ENCODE results near the gene SPRYD7.
"Not testable (repeated sequence)": the region's sequence is repeated elsewhere in the genome, so short reads cannot be mapped to it uniquely, and the experiment has no call there.

Gene SPRYD7, protein sequence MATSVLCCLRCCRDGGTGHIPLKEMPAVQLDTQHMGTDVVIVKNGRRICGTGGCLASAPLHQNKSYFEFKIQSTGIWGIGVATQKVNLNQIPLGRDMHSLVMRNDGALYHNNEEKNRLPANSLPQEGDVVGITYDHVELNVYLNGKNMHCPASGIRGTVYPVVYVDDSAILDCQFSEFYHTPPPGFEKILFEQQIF

DNA sequence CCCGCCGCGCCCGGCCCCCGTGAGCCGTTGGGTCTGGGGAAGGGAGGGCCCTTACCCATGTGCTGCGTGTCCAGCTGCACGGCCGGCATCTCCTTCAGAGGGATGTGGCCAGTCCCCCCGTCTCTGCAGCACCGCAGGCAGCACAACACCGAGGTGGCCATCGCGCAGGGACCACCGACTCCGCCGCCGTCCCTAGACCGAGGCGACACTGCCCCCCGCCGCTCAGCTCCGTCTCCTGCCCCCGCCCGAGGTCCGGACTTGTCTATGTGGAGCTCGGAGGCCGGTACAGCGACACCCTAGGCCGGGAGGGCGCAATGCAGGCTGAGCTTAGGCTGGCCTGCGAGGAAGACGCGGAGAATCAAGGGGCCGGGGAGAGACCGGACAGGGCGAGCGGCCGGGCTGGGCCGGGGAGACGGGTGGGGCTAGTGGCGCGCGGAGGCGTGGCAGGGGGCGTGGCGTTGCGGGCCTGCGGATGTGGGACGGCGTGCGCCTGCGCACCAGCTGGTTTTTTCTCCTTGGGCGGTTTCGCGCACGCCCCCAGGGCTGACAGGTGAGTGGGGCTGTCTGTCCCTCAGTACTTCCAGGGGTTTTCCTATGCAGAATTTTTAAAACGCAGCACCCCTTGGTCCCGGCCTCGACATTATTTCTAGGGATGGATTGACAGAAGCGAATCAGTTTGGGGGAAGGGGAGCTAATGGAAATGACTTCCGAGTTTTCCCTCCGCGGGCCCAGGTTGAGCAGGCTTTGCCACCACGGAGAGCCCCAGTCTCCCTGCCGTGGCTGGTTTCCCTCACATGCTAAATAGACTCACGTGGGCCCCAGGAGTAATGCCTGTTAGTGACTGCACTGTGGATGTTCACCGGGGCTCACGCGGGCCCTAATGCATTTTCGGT lies at the start of gene SPRYD7:
SPRYD7 (minus strand) TSS at position 266 of the 893 bp plus-strand sequence; CDS start at position 161, 105 bp downstream.
- peak; percentile 94 for DNase-seq

DNA sequence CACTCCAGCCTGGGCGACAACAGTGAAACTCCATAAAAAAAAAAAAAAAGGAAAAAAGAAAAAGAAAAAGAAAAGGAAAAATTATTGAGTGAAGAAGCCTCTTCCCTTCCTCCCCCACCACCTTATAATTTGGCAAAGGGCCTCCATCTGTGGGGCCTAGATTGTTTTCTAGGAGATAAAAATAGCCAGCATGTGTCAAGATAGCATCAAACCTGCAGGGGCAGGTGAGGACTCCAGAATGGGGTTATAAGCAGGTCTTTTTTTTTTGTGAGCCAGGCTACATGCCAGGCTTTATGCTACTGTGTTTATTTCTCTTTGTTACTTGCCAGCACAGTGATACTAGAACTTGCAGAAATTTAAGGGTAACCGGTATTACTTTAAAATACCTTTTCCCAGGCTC lies 49.0 kb upstream of the SPRYD7 start:
- no peak for DNase-seq

DNA sequence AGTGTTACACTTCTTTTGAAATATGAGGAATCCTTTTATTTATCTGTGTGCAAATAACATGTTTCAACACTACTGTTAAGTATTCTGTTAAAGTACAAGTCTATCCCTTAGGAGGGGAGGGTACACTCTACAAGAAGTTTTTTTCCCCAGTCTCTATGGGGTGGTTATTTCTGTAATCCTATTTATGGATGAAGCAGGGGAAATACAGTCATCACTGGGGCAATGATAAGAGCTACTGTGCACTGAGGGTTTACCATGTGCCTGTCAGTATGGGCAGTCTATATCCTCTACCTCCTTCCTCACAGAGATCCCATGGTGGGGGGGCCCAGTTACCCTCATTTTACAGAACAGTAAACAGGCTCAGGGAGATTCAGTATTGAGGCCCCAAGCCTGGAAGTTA lies 44.1 kb upstream of the SPRYD7 start:
- no peak for DNase-seq

DNA sequence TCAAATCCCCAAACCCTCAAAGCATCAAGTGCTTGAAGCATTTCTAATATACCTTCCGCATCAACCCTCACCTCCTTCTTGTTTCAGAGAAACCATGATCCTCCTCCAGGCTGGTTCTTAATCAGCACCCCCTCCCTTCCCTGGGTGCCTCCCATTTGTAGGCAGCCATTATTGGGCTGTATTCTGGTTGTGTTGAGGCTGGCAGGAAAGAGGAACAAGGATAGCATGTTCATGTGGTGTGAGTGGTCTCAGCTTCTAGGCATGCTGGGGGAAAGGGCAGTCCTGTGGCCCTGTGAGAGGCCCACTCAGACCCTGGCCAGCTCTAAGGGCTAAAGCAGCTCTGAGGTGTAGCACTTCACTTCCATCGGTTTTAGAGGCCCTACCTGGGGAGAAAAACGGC lies 41.9 kb upstream of the SPRYD7 start:
- DNase-seq = no peak

DNA sequence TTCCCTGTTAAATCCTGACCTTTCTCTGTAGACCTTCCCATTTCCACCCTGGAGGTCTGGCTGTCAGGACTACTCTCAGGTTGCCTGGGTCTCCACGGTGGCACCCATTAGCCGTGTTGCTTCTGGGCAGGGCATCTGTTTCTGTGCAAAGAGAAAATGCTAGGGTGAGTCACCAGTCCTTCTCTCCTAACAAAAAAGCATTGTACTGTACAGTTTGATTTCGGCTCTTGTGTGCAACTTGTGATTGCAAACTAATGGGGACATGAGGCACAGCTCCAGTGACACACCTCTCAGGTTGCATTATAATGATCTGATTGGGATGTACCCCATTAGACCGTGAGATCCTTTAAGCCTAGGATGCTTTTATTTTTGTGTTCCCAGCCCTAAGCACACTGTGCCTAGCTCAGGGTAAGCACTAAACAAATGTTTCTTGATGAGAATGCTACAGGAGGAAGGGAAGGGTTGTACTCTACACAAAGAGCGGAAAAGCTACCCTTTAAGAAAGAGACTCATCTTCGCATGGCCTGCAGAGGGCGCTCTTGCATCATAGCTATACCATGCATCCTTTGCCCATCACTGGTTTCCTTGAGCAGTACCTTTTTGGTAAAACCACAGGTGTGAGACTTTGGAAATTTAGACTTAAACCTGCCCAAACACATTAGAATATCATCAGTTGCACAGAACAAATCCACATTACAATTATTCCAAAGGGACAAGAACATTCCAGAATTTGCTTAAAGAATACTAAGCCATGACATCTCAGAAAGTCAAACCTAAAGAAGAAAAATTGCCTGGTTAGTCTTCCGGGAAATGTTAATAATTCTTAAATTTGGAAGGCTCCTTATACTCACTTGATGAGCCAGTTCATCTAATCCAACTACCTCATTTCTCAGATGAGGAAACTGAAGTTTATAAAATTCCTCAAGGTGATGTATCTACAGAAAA lies 40.4 kb upstream of the SPRYD7 start:
- DNase-seq = peak; percentile 78

DNA sequence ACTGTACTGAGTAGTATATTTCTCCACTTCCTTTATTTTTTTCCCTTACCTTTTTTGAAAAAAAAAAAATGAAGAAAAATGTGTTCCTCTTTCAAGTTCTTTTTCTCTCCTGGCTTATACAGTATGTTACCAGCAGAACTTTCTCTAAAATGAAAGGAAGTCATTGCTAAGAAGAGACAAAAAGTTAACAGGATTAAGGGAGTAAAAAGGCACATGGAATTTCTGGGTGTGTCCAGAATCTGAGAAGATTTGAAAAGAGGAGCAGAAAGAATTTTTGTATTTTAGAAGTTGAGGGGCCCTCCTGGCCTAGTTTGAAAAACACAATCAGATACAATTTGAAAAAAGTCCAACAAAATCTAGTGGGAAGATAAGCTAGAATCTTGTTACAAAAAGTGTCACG lies 39.7 kb upstream of the SPRYD7 start:
- no peak for DNase-seq

DNA sequence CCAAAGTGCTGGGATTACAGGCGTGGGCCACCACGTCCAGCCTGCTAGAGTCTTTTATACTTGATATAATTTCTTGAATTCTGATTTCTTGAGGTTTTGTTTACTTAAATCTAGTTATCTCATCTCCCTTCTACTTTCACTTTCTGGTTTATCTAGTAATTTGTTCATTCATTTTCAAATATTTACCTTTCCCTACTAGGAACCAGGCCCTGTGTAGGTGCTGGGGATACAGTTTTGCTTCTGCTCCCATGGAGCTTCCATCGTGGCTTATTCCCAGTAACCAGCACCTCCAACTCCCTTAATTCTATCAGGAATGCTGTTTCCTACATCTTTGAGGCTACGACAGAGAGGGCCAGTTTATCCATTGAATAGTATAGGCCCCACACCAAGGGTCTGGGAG lies 36.6 kb upstream of the SPRYD7 start:
- no peak for DNase-seq

DNA sequence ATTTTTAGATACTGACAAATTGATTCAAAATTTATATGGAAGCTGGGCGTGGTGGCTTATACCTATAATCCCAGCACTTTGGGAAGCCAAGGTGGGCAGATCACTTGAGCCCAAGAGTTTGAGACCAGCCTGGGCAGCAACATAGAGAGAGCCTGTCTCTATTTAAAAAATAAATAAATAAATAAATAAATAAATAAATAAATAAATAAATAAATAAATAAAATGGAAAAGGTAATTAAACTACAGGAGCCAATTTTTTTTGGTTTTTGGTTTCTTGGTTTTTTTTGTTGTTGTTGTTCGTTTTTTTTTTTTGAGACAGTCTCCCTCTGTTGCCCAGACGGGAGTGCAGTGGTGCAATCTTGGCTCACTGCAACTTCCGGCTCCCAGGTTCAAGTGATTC lies 31.3 kb upstream of the SPRYD7 start:
- DNase-seq = no peak

DNA sequence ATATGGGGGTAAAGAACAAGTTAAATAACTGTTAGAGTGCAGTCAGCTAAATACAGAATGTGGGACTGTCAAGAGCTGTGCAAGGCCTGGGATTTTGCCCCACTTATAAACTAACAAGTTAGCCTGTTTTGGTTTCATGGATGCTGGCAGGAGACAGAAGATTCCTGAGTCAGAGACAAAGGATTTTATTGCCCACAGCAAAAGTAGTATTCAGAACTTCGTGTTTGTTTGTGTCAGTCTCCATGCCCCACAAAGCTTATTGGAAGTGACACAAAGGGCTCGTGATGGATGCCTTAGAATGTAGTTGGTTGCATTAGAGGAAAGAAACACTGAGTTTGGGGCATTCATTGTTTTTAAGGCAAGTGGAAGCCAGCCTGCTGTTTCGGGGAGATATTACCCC lies 22.2 kb upstream of the SPRYD7 start:
- DNase-seq = no peak

DNA sequence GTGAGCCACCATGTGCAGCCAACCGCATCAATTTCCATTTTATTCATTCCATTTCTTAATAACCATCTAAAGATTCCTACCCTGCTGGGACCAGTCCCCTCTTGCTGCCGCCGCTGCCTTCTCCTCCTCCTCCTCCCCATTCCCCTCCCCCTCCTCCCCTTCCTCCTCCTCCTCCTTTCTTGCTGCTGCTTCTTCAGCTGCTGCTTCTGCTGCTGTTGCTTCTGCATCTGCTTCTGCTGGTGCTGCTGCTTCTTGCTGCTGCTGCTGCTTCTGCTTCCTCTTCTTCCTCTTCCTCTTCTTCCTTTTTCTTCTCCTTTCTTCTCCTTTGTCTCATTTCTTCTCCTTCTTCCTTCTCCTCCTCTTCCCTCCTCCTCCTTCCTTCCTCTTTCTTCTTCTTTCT lies 20.0 kb upstream of the SPRYD7 start:
- DNase-seq = no peak

DNA sequence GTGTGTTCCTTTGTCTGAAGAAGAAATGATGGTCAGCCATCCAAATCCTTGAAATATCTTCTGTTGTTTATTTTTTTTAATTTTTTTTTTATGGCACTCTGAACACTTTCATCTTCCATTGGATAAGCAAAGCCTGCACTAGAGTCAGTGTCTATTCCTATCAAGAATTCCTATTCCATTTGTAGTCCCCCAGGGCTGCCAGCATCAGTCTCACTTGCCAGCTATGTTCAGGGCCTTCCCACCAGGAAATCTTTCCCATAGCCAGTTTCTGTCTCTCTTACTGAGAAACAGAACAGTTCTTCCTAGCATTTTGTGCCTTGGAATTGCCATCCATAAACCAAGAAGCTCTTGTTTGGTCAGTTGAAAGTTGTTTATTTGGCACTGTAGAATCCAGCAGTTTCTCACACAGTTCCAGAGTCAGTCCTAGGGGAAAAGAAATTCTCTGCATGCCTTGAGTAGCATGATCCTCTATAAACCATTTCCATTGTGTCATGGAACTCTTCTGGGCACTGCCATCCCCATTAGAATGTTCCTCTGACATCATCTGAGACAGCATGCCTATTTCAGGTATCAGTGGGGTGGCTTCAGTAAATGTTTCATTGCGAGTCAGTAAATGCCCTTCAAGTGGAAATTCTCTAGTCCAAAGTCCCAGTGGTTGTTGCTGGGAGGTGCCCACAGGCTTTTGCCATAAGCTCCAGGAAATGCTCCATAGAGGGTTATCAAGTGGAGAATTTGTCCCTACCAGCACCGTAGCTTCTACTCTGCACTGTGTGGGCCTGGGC lies 18.7 kb upstream of the SPRYD7 start:
- no peak for DNase-seq

DNA sequence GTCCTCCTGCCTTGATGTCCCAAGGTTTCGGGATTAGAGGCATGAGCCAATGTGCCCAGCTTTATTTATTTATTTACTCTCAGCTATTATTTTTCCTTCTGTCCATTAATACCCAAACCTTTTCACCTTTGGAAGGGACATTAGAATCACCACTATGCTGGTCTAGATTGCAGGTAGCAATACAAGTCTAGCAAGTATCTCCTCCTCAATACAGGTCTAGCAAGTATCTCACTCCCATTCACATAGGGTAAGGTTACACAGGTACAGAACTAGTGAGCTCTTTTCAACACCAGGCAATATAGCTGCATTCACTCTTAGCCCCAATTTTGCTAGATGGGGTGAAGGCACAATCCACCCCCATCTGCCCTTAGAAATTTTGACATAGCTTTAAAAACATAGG lies 17.4 kb upstream of the SPRYD7 start:
- no peak for DNase-seq

DNA sequence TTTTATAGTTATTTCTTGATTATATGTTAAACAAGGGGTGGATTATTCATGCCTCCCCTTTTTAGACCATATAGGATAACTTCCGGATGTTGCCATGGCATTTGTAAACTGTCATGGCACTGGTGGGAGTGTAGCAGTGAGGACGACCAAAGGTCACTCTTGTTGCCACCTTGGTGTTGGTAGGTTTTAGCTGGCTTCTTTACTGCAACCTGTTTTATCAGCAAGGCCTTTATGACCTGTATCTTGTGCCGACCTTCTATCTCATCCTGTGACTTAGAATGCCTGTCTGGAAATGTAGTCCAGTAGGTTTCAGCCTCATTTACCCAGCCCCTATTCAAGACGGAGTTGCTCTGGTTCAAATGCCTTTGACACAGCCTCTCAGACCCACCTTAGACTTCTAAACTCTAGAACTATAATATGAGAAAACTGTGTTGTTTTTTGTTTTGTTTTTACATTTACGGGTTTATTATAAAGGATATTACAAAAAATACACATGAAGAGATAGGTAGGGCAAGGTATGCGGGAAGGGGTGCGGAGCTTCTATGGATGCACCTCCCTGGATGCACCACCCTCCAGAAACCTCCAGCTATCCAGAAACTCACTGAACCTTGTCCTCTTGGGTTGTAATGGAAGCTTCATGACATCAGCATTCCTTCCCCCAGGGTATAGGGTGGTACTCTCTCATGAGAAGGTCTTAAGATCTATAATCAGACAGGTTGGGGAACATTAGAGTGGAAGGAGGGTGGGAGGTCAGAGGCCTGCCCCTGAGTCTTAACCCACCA lies 15.8 kb upstream of the SPRYD7 start:
- DNase-seq = no peak

DNA sequence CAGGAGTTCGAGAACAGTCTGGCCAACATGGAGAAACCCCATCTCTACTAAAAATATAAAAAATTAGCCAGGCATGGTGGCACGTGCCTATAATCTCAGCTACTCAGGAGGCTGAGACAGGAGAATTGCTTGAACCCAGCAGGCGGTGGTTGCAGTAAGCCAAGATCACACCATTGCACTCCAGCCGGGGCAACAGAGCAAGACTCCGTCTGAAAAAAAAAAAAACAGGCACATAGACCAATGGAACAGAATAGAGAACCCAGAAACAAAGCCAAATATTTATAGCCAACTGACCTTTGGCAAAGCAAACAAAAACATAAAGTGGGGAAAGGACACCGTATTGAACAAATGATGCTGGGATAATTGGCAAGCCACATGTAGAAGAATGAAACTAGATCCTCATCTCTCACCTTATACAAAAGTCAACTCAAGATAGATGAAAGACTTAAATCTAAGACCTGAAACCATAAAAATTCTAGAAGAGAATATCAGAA lies 12.7 kb upstream of the SPRYD7 start:
- not testable (repeated sequence) for DNase-seq

DNA sequence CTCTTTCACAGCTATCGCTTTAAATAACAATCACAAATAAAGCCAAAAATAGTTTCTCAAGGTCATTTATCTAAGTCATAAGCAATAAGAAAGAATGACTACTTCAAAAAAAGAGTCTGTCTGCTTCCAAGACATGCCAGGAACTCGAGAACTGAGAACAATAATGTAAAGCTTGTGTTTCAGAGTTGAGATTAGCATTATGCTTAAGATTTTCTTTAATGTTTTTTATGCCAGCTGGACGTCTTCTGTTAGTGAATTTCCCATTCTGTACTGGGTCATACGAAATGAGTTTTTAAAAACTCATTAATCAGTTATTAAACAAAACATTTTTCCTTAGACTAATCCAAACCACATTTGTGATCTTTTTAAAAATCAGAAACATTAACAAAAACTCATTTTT lies 3.2 kb upstream of the SPRYD7 start:
- DNase-seq = no peak

DNA sequence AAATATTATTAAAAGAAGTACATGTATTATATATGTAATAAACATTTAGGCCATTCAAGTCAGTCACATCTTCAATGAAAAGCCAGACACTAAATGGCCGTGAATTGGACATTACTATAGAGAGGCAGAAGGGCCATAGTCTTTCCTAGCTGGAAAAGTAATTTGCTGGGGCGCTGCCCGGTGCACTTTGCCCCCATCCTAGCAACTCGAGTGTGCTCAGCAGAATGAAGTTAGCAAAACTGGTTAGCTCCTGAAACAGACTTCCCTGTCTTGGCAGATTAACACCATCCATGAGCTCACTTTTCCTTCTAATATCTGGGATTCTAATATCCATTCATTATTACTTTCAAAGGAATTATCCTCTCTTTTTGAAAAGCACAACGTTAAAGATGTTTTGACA lies 2.8 kb upstream of the SPRYD7 start:
- no peak for DNase-seq

DNA sequence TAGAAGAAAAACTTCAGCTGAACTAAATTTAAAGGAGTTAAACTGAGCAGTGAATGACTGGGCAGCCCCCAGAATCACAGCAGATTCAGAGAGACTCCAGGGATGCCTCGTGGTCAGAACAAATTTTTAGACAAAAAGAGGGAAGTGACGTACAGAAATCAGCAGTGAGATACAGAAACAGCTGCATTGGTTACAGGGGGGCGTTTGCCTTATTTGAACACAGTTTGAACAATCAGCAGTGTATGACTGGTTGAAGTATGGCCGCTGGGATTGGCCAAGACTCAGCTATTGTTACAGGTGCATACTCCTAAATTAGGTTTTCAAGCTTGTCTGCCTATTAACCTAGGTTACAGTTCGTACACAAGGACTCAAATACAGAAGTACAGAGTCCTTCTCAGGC lies 2.2 kb upstream of the SPRYD7 start:
- no peak for DNase-seq

DNA sequence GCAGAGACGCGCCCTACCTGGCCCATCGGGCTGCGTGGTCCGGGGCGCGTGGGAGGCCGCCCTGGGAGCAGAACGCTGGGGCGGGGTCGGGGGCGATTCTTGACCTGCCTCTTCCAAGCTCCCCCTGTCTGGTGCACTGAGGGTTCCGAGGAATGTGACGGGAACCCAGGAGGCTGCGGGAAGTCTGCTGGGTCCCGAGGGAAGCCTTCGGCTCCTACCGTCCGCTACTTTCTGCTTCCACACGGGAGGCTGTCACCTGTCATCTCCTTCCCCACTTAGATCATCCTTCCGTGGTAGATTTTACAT lies 781 bp upstream of the SPRYD7 start:
- DNase-seq = no peak

DNA sequence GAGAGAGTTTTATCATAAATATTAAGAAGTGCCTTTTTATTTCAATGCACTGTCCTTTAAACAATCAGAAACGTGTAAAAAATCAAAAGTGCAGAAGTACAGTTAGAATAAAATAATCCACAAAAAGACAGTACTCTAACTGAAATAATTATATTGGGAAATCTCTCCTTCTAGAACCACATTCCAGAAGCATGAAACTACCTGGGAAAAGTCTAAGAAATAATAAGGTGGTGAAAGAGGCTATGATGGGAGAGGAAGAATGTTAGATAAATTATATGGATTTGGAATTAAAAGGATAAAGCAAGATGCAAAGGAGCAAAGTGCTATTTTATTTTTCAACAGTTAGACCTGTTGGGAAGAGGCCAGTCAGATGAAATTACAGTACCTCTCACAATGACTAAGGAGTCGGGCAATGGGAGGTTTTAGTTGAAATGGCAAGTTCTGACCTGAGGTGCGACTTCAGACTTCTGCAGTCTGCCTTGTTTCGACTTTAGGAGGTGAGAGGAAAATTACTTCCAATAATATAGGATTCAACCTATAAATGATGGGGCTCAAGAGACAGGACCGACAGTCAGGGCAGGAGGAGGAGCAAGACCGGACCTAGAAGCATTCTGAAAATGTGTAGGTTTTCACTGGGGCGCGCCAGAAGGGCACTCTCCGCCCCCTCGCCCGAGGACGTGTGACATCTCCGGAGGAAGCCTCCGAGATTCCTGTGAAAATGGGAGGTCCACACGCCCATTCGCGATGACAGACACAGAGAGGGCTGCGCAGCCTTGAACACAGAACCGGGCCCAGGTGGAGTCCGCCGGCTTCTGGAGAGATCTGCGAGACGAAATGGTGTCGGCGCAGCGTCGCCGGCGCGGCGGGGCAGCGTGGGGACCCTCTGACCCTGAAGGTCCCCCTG lies 717 bp downstream of the SPRYD7 start:
- DNase-seq = peak; percentile 32

DNA sequence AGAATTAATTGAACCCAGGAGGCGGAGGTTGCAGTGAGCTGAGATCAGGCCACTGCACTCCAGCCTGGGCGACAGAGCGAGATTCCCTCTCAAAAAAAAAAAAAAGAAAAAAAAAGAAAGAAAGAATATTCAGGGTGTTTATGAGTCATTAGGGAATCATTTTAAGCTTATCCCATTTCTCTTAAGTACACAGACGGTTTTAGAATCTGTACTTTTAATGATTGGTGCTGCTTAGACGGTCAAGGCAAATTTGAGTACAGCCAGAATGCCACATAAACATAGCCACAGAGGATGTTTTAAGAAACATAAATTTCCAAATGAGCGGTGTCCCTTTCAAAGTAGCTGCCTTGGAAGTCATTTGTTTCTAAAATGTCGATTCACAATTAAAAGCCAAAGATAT lies 2.6 kb downstream of the SPRYD7 start:
- DNase-seq = no peak

DNA sequence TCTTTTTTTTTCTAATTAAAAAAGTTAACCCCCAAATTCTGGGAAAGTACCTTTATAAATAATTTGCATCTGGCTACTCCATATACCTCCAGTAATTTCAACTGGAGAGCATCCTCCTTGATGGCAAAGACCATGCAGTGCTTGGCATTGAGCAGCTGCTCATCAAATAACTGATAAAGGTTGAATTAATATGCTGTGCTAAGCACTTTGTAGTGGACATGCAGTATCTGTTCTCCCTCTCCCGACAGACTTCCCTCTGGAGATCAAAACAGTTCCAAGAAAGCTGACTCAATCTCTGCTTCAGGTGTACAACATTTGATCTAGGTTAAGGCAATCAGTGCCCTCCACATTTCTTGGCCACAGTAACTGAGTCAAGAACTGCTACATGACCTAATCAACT lies 3.3 kb downstream of the SPRYD7 start:
- no peak for DNase-seq

Measured in stimulated activated CD4-positive, alpha-beta T cell treated with anti-CD3 and anti-CD28 coated beads, Interleukin-4, amount 100 ng/mL, for 24 hours (primary cell).